Stomach (tissue), 4 donors: ENCODE data around the gene ARMH1.

Experiments
- CTCF ChIP-seq, 7 experiments: fragments of 450-650 bp in 4 of 7; fragments of 200-600 bp in 3 of 7; sonication (generic) in 3 of 7; IDR thresholded peaks; one replicate each; pipeline ENCODE4 v1.5.1; 2016 to 2019; ENCODE audit warnings: antibody characterized with exemption in 7 of 7, control low read depth in 2 of 7, mild to moderate bottlenecking in 1 of 7
- POLR2AphosphoS5 ChIP-seq, 3 donors: sonication (generic); formaldehyde crosslinking; IDR thresholded peaks; one replicate each; pipeline ENCODE4 v1.6.1; 2016; ENCODE audit warnings: antibody characterized with exemption in 3 of 3

GRCh38 chr1:44676484-44677200 lies 2.1 kb downstream of the ARMH1 start:
- no peak for TF ChIP-seq CTCF (IDR thresholded peaks at IDR 0.05)
- peak in 1 of 3 donors; percentile 58 for TF ChIP-seq POLR2AphosphoS5 (IDR thresholded peaks at IDR 0.05)
